Parathyroid adenoma (tissue), 2 donors: Measurements from ENCODE around the gene SPINK13.
"Not testable (repeated sequence)": the region's sequence is repeated elsewhere in the genome, so short reads cannot be mapped to it uniquely, and the experiment has no call there.

Experiments
- H2AFZ ChIP-seq: fragments of 300-600 bp; sonication (generic); one replicate; pipeline ENCODE4 v1.7.0; 2017; ENCODE audit warnings: antibody characterized with exemption, mild to moderate bottlenecking
- H3K27ac ChIP-seq: fragments of 300-600 bp; sonication (generic); one replicate; pipeline ENCODE4 v1.7.0; 2017
- H3K27me3 ChIP-seq: fragments of 300-600 bp; sonication (generic); one replicate; pipeline ENCODE4 v1.7.0; 2017; ENCODE audit warnings: low read length; ENCODE audit not compliant: control insufficient read depth, insufficient read depth
- H3K36me3 ChIP-seq: fragments of 300-600 bp; sonication (generic); one replicate; pipeline ENCODE4 v1.7.0; 2017; ENCODE audit warnings: low read length; ENCODE audit not compliant: control insufficient read depth, insufficient read depth
- H3K4me1 ChIP-seq: fragments of 300-600 bp; sonication (generic); one replicate; pipeline ENCODE4 v1.7.0; 2017; ENCODE audit warnings: control low read depth
- H3K4me2 ChIP-seq: fragments of 300-600 bp; sonication (generic); one replicate; pipeline ENCODE4 v1.7.0; 2017; ENCODE audit warnings: low read length
- H3K4me3 ChIP-seq: fragments of 300-600 bp; sonication (generic); one replicate; pipeline ENCODE4 v1.7.0; 2017; ENCODE audit warnings: low read depth, low read length
- H3K79me2 ChIP-seq: fragments of 300-600 bp; sonication (generic); one replicate; pipeline ENCODE4 v1.7.0; 2017; ENCODE audit warnings: control low read depth
- H3K9ac ChIP-seq: fragments of 300-600 bp; sonication (generic); one replicate; pipeline ENCODE4 v1.7.0; 2017; ENCODE audit warnings: mild to moderate bottlenecking
- H3K9me3 ChIP-seq: fragments of 300-600 bp; sonication (generic); one replicate; pipeline ENCODE4 v1.7.0; 2017; ENCODE audit warnings: low read length; ENCODE audit not compliant: control insufficient read depth
- TF ChIP-seq, protein P1 (sequence below): fragments of 300-600 bp; sonication (generic); IDR thresholded peaks from one replicate; pipeline ENCODE4 v1.7.0; 2017; ENCODE audit warnings: antibody characterized with exemption, mild to moderate bottlenecking
- donor health status: primary hyperparathyroidism.

SPINK13 gene

GRCh38 chr5:148311484-148311883 is 42.9 kb downstream of the SPINK13 start:
- Histone ChIP-seq H3K4me3 (no peak overlapping the region), H3K36me3 (no peaks in the 10 kb centered on the region), H3K27me3 (no peaks in the 10 kb centered on the region), H3K27ac (no peak overlapping the region), H3K9me3 (no peaks in the 10 kb centered on the region), H3K4me1 (no peaks in the 10 kb centered on the region), H3K4me2 (no peak overlapping the region), H3K79me2 (no peaks in the 10 kb centered on the region), H2AFZ (no peak overlapping the region), H3K9ac (no peak overlapping the region)
- TF ChIP-seq, protein P1, sequence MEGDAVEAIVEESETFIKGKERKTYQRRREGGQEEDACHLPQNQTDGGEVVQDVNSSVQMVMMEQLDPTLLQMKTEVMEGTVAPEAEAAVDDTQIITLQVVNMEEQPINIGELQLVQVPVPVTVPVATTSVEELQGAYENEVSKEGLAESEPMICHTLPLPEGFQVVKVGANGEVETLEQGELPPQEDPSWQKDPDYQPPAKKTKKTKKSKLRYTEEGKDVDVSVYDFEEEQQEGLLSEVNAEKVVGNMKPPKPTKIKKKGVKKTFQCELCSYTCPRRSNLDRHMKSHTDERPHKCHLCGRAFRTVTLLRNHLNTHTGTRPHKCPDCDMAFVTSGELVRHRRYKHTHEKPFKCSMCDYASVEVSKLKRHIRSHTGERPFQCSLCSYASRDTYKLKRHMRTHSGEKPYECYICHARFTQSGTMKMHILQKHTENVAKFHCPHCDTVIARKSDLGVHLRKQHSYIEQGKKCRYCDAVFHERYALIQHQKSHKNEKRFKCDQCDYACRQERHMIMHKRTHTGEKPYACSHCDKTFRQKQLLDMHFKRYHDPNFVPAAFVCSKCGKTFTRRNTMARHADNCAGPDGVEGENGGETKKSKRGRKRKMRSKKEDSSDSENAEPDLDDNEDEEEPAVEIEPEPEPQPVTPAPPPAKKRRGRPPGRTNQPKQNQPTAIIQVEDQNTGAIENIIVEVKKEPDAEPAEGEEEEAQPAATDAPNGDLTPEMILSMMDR: no peak

DNA sequence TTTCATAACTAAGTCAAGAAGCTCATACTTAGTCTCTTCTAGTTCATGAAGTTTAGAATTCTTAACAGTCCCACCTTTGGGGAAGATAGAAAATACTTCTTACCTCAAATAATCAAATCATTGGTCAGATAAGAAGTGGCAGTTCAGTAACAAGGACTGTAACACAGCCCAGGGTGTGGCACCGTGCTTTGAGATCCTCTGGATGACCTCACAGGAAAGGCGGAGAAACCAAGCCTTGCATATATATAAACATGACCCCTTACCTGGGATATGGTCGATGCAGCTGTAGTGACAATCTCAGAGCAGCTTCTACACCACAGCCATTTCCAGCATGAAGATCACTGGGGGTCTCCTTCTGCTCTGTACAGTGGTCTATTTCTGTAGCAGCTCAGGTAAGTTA is 43.6 kb downstream of the SPINK13 start, which contains the start of gene SPINK7:
Gene SPINK7, plus strand, starts transcription at position 271 of the 400 bp plus-strand sequence. Its CDS starts 61 bp downstream, at position 332.
- H3K9me3 ChIP-seq: no peaks in the 10 kb centered on the region
- no peak within 1 kb of the TSS for H3K27ac ChIP-seq
- H3K79me2 ChIP-seq: no peaks in the 10 kb centered on the region
- H3K36me3 ChIP-seq: no peaks in the 10 kb centered on the region
- no peaks in the 10 kb centered on the region for H3K27me3 ChIP-seq
- TF ChIP-seq, protein P1: no peak
- no peaks in the 10 kb centered on the region for H3K4me1 ChIP-seq
- no peak within 1 kb of the TSS for H3K4me2 ChIP-seq
- H2AFZ ChIP-seq: no peak within 1 kb of the TSS
- no peak within 1 kb of the TSS for H3K9ac ChIP-seq
- no peak within 1 kb of the TSS for H3K4me3 ChIP-seq

- no peak overlapping the region for H3K4me3 ChIP-seq
- no peak overlapping the region for H3K4me2 ChIP-seq
- H3K9me3 ChIP-seq: no peaks in the 10 kb centered on the region
- H3K79me2 ChIP-seq: no peaks in the 10 kb centered on the region
- no peaks in the 10 kb centered on the region for H3K4me1 ChIP-seq
- no peak overlapping the region for H3K27ac ChIP-seq
- no peaks in the 10 kb centered on the region for H3K36me3 ChIP-seq
- TF ChIP-seq, protein P1: no peak
- H2AFZ ChIP-seq: no peak overlapping the region
- no peak overlapping the region for H3K9ac ChIP-seq
- H3K27me3 ChIP-seq: no peaks in the 10 kb centered on the region
Observed at GRCh38 chr5:148314187-148314586, 45.6 kb downstream of the SPINK13 start.

DNA sequence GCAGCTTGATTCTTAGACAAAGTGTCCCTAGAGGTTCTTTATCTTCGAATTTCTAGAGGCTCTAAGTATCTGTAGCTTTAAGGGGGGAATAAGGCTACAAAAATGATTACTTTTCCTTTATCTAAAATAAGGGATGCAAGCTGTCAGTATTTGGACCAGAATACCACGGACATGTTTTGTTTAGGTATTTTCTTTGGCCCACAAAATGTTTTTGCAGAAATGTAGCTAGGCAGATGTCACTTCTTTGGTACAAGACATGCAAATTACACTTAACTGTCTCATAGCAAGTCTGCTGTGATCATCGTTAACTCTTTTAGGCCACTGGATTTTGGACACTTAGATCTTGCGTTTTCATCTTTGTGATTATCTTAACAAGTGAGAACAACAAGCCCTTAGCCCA is 46.1 kb downstream of the SPINK13 start:
- no peak overlapping the region for H3K4me2 ChIP-seq
- H3K4me1 ChIP-seq: no peaks in the 10 kb centered on the region
- no peak overlapping the region for H3K9ac ChIP-seq
- no peak overlapping the region for H2AFZ ChIP-seq
- H3K27ac ChIP-seq: no peak overlapping the region
- no peaks in the 10 kb centered on the region for H3K9me3 ChIP-seq
- H3K79me2 ChIP-seq: no peaks in the 10 kb centered on the region
- H3K36me3 ChIP-seq: no peaks in the 10 kb centered on the region
- H3K4me3 ChIP-seq: no peak overlapping the region
- no peaks in the 10 kb centered on the region for H3K27me3 ChIP-seq
- TF ChIP-seq, protein P1: no peak

- H3K27me3 ChIP-seq, H3K4me3 ChIP-seq, H3K9ac ChIP-seq, H3K36me3 ChIP-seq, H2AFZ ChIP-seq, H3K4me1 ChIP-seq, H3K79me2 ChIP-seq, H3K9me3 ChIP-seq, H3K4me2 ChIP-seq, H3K27ac ChIP-seq: not testable (repeated sequence)
Observed at GRCh38 chr5:148320011-148320963, 51.7 kb downstream of the SPINK13 start.
